Neuronal stem cell (in vitro differentiated cells): ENCODE data around the gene MAST4.

Experiments
- DNase-seq: peaks from one replicate; pipeline ENCODE4 v3.0.0-alpha.2; 2013; ENCODE audit warnings: low spot score
- H2AFZ ChIP-seq: one replicate; pipeline ENCODE4 v1.6.1; 2013; ENCODE audit warnings: mild to moderate bottlenecking, low read length, inconsistent platforms
- H2AK5ac ChIP-seq: 2 replicates; pipeline ENCODE4 v1.6.1; 2013; ENCODE audit warnings: low read depth, mild to moderate bottlenecking, inconsistent platforms, low read length, moderate library complexity, mixed read lengths
- H2BK120ac ChIP-seq: 2 replicates; pipeline ENCODE4 v1.6.1; 2013; ENCODE audit warnings: low read depth, mild to moderate bottlenecking, inconsistent platforms, low read length, moderate library complexity, mixed read lengths
- H2BK12ac ChIP-seq: one replicate; pipeline ENCODE4 v1.6.1; 2013; ENCODE audit warnings: low read length, inconsistent platforms
- H2BK15ac ChIP-seq: 2 replicates; pipeline ENCODE4 v1.6.1; 2013; ENCODE audit warnings: mild to moderate bottlenecking, low read length, inconsistent platforms, mixed read lengths
- H2BK5ac ChIP-seq: one replicate; pipeline ENCODE4 v1.6.1; 2013; ENCODE audit warnings: inconsistent platforms, mild to moderate bottlenecking, low read length, moderate library complexity
- H3K14ac ChIP-seq: one replicate; pipeline ENCODE4 v1.6.1; 2013; ENCODE audit warnings: low read length, inconsistent platforms
- H3K18ac ChIP-seq: 2 replicates; pipeline ENCODE4 v1.6.1; 2013; ENCODE audit warnings: low read length, inconsistent platforms
- H3K23ac ChIP-seq: 2 replicates; pipeline ENCODE4 v1.6.1; 2013; ENCODE audit warnings: low read depth, mild to moderate bottlenecking, mixed read lengths, low read length, inconsistent platforms; ENCODE audit not compliant: poor library complexity
- H3K27ac ChIP-seq: replicated peaks from 3 replicates; pipeline ENCODE4 v1.5.1; 2013; ENCODE audit warnings: low read length, inconsistent platforms
- H3K27me3 ChIP-seq, 3 experiments: 2 replicates each; pipeline ENCODE4 v1.6.1; 2013; ENCODE audit warnings: low read length in 3 of 3, mild to moderate bottlenecking in 2 of 3, inconsistent platforms in 1 of 3, low read depth in 1 of 3, mixed read lengths in 1 of 3, moderate library complexity in 1 of 3; ENCODE audit not compliant: control insufficient read depth in 3 of 3, insufficient read depth in 3 of 3
- H3K36me3 ChIP-seq, 2 donors: replicated peaks in 1 of 2; 2 replicates each; pipeline ENCODE4 v1.6.1; 2013; ENCODE audit warnings: low read length in 2 of 2; ENCODE audit not compliant: control insufficient read depth in 2 of 2, insufficient read depth in 2 of 2
- H3K4ac ChIP-seq: 2 replicates; pipeline ENCODE4 v1.6.1; 2013; ENCODE audit warnings: inconsistent platforms, mild to moderate bottlenecking, low read length, moderate library complexity
- H3K4me1 ChIP-seq, 2 donors: 1 replicate in 1 of 2; 2 replicates in 1 of 2; pipeline ENCODE4 v1.6.1; 2013; ENCODE audit warnings: low read length in 2 of 2, low read depth in 1 of 2; ENCODE audit not compliant: control insufficient read depth in 2 of 2, insufficient read depth in 1 of 2
- H3K4me2 ChIP-seq: one replicate; pipeline ENCODE4 v1.6.1; 2013; ENCODE audit warnings: mild to moderate bottlenecking, low read length, inconsistent platforms; ENCODE audit not compliant: insufficient read depth, poor library complexity, severe bottlenecking
- H3K4me3 ChIP-seq, 2 donors: 2 replicates each; pipeline ENCODE4 v1.5.1; 2013; ENCODE audit warnings: low read length in 2 of 2, mild to moderate bottlenecking in 2 of 2, inconsistent platforms in 1 of 2, moderate library complexity in 1 of 2
- H3K79me1 ChIP-seq: one replicate; pipeline ENCODE4 v1.6.1; 2013; ENCODE audit warnings: low read depth, mild to moderate bottlenecking, inconsistent platforms, low read length, moderate library complexity
- H3K9ac ChIP-seq: one replicate; pipeline ENCODE4 v1.6.1; 2013; ENCODE audit warnings: mild to moderate bottlenecking, low read depth, low read length, inconsistent platforms; ENCODE audit not compliant: poor library complexity
- H3K9me3 ChIP-seq, 2 donors: replicated peaks in 1 of 2; 2 replicates each; pipeline versions ENCODE3 to v1.6.1; 2013; ENCODE audit warnings: low read length in 2 of 2, mild to moderate bottlenecking in 2 of 2, inconsistent platforms in 1 of 2, low read depth in 1 of 2, mixed read lengths in 1 of 2, moderate library complexity in 1 of 2; ENCODE audit not compliant: control insufficient read depth in 2 of 2, insufficient read depth in 1 of 2
- H4K8ac ChIP-seq: one replicate; pipeline ENCODE4 v1.6.1; 2013; ENCODE audit warnings: low read depth, mild to moderate bottlenecking, inconsistent platforms, low read length, moderate library complexity
- H4K91ac ChIP-seq: one replicate; pipeline ENCODE4 v1.6.1; 2013; ENCODE audit warnings: low read length, low read depth, mild to moderate bottlenecking, inconsistent platforms; ENCODE audit not compliant: poor library complexity
- WGBS, 2 donors: extraction: QIAGEN DNeasy Blood & Tissue Kit; methylation state at CpG; one replicate each; pipeline ENCODE4 v1.1.7; 2013; ENCODE audit warnings: missing lambda C conversion rate in 2 of 2, mixed read lengths in 1 of 2; ENCODE audit not compliant: insufficient read length in 2 of 2, insufficient replicate concordance in 1 of 2; ENCODE audit errors: extremely low coverage in 2 of 2; 5-methylcytosine and 5-hydroxymethylcytosine counted together

Gene MAST4

DNA sequence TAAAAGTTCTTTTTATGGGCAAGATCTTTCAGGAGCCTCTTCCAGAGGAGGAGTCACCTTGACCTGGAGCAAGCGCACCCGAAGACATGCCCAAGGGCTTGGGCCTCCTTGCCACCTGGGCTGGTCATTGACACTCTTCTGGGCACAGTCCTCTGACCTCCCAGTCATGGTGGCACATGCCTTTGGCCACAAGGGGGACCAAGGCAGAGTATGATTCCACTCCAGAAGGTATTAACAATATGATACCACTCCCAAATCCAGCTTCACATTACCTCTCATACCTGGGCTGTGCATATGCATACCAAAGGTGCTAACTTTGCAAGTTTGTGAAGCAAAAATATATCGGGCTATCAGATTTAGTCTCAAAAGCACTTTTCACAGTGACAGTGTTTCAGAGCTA lies 84.6 kb downstream of the MAST4 start:
- Histone ChIP-seq H2BK12ac (no peak overlapping the region), H3K36me3 (no peaks in the 10 kb centered on the region), H2AK5ac (peak overlapping the region; percentile 28), H2BK15ac (no peak overlapping the region), H3K9ac (no peak overlapping the region), H3K79me1 (no peaks in the 10 kb centered on the region), H3K27me3 (no peaks in the 10 kb centered on the region), H3K9me3 (no peaks in the 10 kb centered on the region), H3K27ac (peak overlapping the region; percentile 41), H3K18ac (peak overlapping the region; percentile 51), H4K91ac (no peak overlapping the region), H3K14ac (no peak overlapping the region), H3K23ac (no peak overlapping the region), H2AFZ (no peak overlapping the region), H2BK120ac (no peak overlapping the region), H4K8ac (no peak overlapping the region), H3K4me2 (no peak overlapping the region), H3K4me1 (peaks cover 9 to 10% of the 10 kb centered on the region in 2 donors), H2BK5ac (no peak overlapping the region), H3K4me3 (no peak overlapping the region), H3K4ac (no peak overlapping the region)
- WGBS, 2 donors, result no CpG with 5 or more reads among the region's 3 CpGs
- no peak for DNase-seq

DNA sequence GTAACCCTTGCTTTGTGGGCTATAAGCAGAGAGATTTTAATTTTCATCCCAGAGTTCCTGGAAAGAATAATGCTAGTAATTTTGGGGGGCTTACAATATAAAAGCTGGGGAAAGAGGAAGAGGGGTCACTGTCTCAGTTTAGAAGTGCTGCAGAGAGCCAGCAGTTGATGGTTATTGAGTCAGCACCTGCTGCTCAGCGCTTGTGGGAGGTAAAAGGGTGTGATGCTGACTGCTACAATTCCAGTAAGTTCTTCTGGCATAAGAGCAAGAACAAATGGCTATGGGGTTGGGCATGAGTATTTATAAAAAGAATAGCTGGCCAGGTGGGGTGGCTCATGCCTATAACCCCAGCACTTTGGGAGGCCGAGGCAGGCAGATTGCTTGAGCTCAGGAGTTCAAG lies 88.5 kb downstream of the MAST4 start:
- Histone ChIP-seq H3K18ac (no peak overlapping the region), H3K23ac (no peak overlapping the region), H2BK12ac (no peak overlapping the region), H3K27me3 (no peaks in the 10 kb centered on the region), H3K4me1 (peaks cover 7 to 8% of the 10 kb centered on the region in 2 donors), H3K14ac (no peak overlapping the region), H3K4me2 (no peak overlapping the region), H3K79me1 (peaks cover 2% of the 10 kb centered on the region), H2AFZ (no peak overlapping the region), H4K8ac (no peak overlapping the region), H2AK5ac (no peak overlapping the region), H3K4me3 (no peak overlapping the region), H3K4ac (no peak overlapping the region), H4K91ac (no peak overlapping the region), H3K9me3 (no peaks in the 10 kb centered on the region), H2BK15ac (no peak overlapping the region), H2BK5ac (no peak overlapping the region), H3K36me3 (no peaks in the 10 kb centered on the region), H3K27ac (no peak overlapping the region), H2BK120ac (no peak overlapping the region), H3K9ac (no peak overlapping the region)
- WGBS, 2 donors, result no CpG with 5 or more reads among the region's 2 CpGs
- DNase-seq, result no peak

DNA sequence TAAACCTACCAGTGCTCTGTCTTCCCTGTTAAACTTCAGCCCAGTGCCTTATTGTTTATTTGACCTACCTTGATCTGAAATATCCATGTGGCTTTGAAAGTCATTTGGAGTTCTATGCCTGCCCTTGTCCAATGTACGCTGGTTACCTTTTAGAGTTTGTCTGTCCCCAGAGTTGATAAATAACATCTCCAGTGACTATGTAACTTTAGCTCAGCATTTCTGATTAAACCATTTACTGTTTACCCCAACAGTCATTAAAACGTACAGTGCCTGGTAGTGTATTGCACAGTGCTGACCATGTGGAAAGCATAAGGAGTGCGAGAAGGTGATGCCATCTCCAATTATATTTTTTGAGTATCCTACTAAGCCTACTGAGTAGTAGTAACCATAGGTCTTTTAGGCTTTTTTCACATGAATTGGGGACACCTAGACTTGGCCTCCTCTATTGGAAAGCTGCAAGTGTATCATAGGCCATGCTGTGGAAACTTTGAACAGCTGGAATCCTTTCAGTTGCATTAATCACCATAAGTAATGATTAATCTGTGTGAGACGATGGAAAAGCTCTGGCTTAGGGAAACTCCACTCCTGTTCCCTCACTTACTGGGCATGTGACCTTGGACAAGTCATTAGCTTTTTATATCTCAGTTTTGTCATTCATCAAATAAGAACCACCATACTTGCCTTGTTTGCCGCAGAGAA lies 93.5 kb downstream of the MAST4 start:
- Histone ChIP-seq H3K14ac (no peak overlapping the region), H3K79me1 (peaks cover 2% of the 10 kb centered on the region), H2BK5ac (no peak overlapping the region), H2BK12ac (no peak overlapping the region), H2BK120ac (no peak overlapping the region), H4K91ac (no peak overlapping the region), H3K27ac (no peak overlapping the region), H4K8ac (no peak overlapping the region), H2BK15ac (no peak overlapping the region), H3K9ac (no peak overlapping the region), H3K4me1 (no peaks in the 10 kb centered on the region), H3K9me3 (no peaks in the 10 kb centered on the region), H3K27me3 (no peaks in the 10 kb centered on the region), H3K36me3 (no peaks in the 10 kb centered on the region), H3K4ac (no peak overlapping the region), H2AK5ac (no peak overlapping the region), H3K18ac (no peak overlapping the region), H2AFZ (no peak overlapping the region), H3K4me2 (no peak overlapping the region), H3K23ac (no peak overlapping the region), H3K4me3 (no peak overlapping the region)
- no peak for DNase-seq
- WGBS, 2 donors, result no CpG with 5 or more reads among the region's 5 CpGs

DNA sequence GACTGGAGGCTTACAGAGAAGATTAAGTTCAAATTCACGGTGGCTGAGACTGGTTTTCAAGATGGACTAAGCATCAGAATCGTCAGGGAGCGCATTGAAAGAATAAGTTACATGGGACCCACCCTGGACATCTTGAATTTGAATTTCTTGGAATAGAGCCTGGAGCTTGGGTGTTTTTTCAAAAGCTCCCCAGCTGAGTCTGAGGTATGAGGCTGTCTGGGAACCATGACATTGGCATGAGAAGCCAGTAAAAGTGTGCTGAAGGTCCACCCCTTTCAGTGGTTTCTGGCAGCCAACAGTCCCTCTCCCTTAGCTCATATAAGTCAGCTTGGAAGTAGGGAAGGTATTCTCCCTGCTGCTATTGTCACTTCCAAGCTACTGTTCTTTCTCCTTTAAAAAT lies 97.8 kb downstream of the MAST4 start:
- Histone ChIP-seq H3K4me3 (no peak overlapping the region), H3K9me3 (no peaks in the 10 kb centered on the region), H4K8ac (no peak overlapping the region), H2BK12ac (no peak overlapping the region), H3K27ac (no peak overlapping the region), H3K23ac (no peak overlapping the region), H3K27me3 (no peaks in the 10 kb centered on the region), H3K4me2 (no peak overlapping the region), H3K9ac (no peak overlapping the region), H2AK5ac (no peak overlapping the region), H3K14ac (no peak overlapping the region), H2BK15ac (no peak overlapping the region), H4K91ac (no peak overlapping the region), H2AFZ (no peak overlapping the region), H3K79me1 (no peaks in the 10 kb centered on the region), H3K36me3 (no peaks in the 10 kb centered on the region), H3K4me1 (no peaks in the 10 kb centered on the region), H2BK120ac (no peak overlapping the region), H2BK5ac (no peak overlapping the region), H3K4ac (no peak overlapping the region), H3K18ac (no peak overlapping the region)
- DNase-seq, result no peak
- WGBS, 2 donors, result no CpG with 5 or more reads among the region's 3 CpGs
